ENCODE measurements around the gene DPY30.
"Not testable (repeated sequence)": the region's sequence is repeated elsewhere in the genome, so short reads cannot be mapped to it uniquely, and the experiment has no call there.

Gene DPY30

GRCh38 chr2:32039447-32040219, at the start of gene DPY30:
Gene DPY30 (minus strand): TSS chr2:32039805. CDS start chr2:32039456, 349 bp downstream.
- peak; percentile 89 for DNase-seq

GRCh38 chr2:32074134-32074506, 34.5 kb upstream of the DPY30 start:
- DNase-seq = no peak

- DNase-seq = no peak
These were observed 27.9 kb upstream of the DPY30 start for GRCh38 chr2:32067549-32067948.

- DNase-seq = no peak
These were observed 25.1 kb upstream of the DPY30 start for GRCh38 chr2:32064713-32065112.

GRCh38 chr2:32064021-32064601, 24.5 kb upstream of the DPY30 start:
- no peak for DNase-seq

- peak; percentile 98 for DNase-seq
These were observed 23.9 kb upstream of the DPY30 start, which contains the start of gene SPAST for GRCh38 chr2:32063310-32064020. Gene SPAST (plus strand): TSS chr2:32063556. CDS start chr2:32063832, 276 bp downstream.

- no peak for DNase-seq
These were observed 22.6 kb upstream of the DPY30 start for GRCh38 chr2:32061973-32062861.

GRCh38 chr2:32061430-32061829, 21.8 kb upstream of the DPY30 start:
- DNase-seq = no peak

GRCh38 chr2:32060266-32060665, 20.7 kb upstream of the DPY30 start:
- DNase-seq = no peak

GRCh38 chr2:32058130-32058529, 18.5 kb upstream of the DPY30 start:
- no peak for DNase-seq

GRCh38 chr2:32054583-32054982, 15.0 kb upstream of the DPY30 start:
- not testable (repeated sequence) for DNase-seq

- DNase-seq = no peak
These were observed 12.3 kb upstream of the DPY30 start for GRCh38 chr2:32051836-32052439.

- DNase-seq = no peak
These were observed 4.0 kb upstream of the DPY30 start for GRCh38 chr2:32043561-32043960.

- DNase-seq = not testable (repeated sequence)
These were observed 5.3 kb downstream of the DPY30 start for GRCh38 chr2:32034198-32034887.

GRCh38 chr2:32018789-32019482, 20.7 kb downstream of the DPY30 start:
- not testable (repeated sequence) for DNase-seq

- no peak for DNase-seq
These were observed 26.7 kb downstream of the DPY30 start for GRCh38 chr2:32012872-32013271.

GRCh38 chr2:32011485-32011960, 28.1 kb downstream of the DPY30 start:
- DNase-seq = no peak

- peak; percentile 93 for DNase-seq
These were observed 28.7 kb downstream of the DPY30 start, which contains the start of gene MEMO1 for GRCh38 chr2:32010670-32011484. Gene MEMO1 (minus strand): TSS chr2:32011008. CDS start chr2:32010247, 761 bp downstream.

- DNase-seq = peak; percentile 74
These were observed 29.3 kb downstream of the DPY30 start for GRCh38 chr2:32010280-32010669.

All from stimulated activated naive CD4-positive, alpha-beta T cell treated with Interleukin-2 at 50 U/mL for 16 hours (primary cell).